GM10266 (cell line): ENCODE data around the gene STPG4.
"Not testable (repeated sequence)": the region's sequence is repeated elsewhere in the genome, so short reads cannot be mapped to it uniquely, and the experiment has no call there.

Source experiments
- DNase-seq: peaks from one replicate; pipeline ENCODE4 v3.0.0; 2012; ENCODE audit errors: extremely low spot score
- TF ChIP-seq, protein P1 (sequence below): IDR thresholded peaks from 2 replicates; pipeline ENCODE4 v1.5.1; 2012; ENCODE audit warnings: mild to moderate bottlenecking, low read depth; ENCODE audit not compliant: control insufficient read depth, insufficient read depth; ENCODE audit errors: missing control alignments

STPG4 gene

GRCh38 chr2:47109007-47109375 is 46.1 kb downstream of the STPG4 start:
- TF ChIP-seq, protein P1, sequence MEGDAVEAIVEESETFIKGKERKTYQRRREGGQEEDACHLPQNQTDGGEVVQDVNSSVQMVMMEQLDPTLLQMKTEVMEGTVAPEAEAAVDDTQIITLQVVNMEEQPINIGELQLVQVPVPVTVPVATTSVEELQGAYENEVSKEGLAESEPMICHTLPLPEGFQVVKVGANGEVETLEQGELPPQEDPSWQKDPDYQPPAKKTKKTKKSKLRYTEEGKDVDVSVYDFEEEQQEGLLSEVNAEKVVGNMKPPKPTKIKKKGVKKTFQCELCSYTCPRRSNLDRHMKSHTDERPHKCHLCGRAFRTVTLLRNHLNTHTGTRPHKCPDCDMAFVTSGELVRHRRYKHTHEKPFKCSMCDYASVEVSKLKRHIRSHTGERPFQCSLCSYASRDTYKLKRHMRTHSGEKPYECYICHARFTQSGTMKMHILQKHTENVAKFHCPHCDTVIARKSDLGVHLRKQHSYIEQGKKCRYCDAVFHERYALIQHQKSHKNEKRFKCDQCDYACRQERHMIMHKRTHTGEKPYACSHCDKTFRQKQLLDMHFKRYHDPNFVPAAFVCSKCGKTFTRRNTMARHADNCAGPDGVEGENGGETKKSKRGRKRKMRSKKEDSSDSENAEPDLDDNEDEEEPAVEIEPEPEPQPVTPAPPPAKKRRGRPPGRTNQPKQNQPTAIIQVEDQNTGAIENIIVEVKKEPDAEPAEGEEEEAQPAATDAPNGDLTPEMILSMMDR = no peak
- no peak for DNase-seq

DNA sequence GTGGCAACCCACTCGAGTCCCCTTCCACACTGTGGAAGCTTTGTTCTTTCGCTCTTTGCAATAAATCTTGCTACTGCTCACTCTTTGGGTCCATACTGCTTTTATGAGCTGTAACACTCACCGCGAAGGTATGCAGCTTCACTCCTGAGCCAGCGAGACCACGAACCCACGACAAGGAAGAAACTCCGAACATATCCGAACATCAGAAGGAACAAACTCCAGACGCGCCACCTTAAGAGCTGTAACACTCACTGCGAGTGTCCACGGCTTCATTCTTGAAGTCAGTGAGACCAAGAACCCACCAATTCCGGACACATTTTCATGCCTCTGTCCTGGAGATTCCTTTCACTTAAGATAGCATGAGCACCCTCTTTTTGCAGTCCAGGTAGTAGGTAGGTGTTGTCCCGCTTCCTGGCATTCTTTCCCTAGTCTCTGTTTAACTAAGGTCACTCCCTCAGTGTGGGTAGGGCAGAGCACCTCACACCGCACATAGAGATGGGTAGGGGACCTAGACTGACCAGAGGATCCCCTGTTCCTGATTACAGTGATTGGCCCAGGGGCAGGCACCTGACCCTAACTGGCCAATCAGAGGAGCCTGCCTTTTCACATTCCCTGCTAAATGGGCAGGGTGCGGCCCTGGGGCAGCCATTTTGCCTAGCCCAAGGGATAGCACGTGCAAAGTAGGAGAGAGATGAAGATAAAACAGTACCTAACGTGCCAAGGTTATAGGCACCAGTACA is 46.7 kb downstream of the STPG4 start:
- not testable (repeated sequence) for DNase-seq

DNA sequence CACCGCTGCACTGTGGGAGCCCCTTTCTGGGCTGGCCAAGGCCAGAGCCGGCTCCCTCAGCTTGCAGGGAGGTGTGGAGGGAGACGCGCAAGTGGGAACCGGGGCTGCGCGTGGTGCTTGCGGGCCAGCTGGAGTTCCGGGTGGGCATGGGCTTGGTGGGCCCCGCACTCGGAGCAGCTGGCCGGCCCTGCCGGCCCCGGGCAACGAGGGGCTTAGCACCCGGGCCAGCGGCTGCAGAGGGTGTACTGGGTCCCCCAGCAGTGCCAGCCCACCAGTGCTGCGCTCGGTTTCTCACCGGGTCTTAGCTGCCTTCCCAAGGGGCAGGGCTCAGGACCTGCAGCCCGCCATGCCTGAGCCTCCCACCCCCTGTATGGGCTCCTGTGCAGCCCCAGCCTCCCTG is 47.9 kb downstream of the STPG4 start:
- not testable (repeated sequence) for DNase-seq

GRCh38 chr2:47106231-47106630 is 48.9 kb downstream of the STPG4 start:
- not testable (repeated sequence) for DNase-seq

DNA sequence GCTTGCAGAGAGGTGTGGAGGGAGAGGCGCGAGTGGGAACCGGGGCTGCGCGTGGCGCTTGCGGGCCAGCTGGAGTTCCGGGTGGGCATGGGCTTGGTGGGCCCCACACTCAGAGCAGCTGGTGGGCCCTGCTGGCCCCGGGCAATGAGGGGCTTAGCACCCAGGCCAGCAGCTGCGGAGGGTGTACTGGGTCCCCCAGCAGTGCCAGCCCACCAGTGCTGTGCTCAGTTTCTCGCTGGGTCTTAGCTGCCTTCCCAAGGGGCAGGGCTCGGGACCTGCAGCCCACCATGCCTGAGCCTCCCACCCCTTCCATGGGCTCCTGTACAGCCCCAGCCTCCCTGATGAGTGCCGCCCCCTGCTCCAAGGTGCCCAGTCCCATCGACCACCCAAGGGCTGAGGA is 55.4 kb downstream of the STPG4 start:
- DNase-seq = not testable (repeated sequence)

DNA sequence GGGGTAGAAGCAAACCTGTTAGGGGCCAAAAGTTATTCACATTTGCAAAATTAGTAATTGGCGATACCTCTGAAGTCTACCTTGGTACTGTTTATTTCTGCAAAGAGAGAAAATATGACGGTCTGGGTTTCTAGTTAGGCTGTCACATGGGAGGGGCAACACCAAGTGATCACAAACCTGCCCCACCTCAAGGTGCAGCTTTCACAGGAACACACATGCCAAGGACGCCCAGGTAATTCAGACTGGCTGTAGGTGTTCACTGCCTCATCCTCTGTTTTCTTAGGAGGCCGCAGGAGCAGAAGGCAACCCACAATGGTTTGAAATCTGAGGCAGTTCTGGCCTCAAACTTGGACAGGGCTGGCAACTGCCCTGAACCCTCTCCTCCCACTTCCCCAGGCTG is 56.2 kb downstream of the STPG4 start:
- TF ChIP-seq, protein P1 = no peak
- no peak for DNase-seq

GRCh38 chr2:47097563-47097962 is 57.5 kb downstream of the STPG4 start:
- DNase-seq = no peak

DNA sequence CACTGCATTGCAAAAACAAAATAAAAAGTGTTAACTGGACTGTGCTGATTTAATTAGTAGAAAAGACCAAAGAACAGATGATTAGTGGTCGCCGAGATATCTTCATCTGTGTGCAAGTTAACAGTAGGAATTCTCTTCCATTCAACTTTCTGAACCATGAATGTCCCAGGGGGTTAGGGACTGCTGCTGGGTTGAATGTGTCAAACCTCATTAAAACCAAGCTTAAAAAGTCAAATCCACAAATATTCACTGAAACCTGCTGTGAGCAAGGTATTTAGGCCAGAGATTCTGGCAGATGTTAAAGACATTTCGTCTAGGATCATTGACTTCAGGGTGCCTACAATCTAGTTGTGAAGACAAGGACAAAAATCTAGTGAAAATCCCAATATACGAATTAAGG is 58.7 kb downstream of the STPG4 start:
- DNase-seq = no peak
- TF ChIP-seq, protein P1 = no peak

More at GRCh38 chr2:47097563-47097962, 57.5 kb downstream of the STPG4 start:
- TF ChIP-seq, protein P1 = no peak

- DNase-seq = no peak
- TF ChIP-seq, protein P1 = no peak
Observed at GRCh38 chr2:47095349-47096020, 59.6 kb downstream of the STPG4 start.
